HG03457 (cell line): Measurements from ENCODE around the gene CDKAL1.

Experiments
- ATAC-seq: cut with Tn5 transposase; IDR thresholded peaks from one replicate; pipeline ENCODE4 v1.9.1; 2021; ENCODE audit warnings: moderate number of reproducible peaks; ENCODE audit not compliant: unreplicated experiment

Gene CDKAL1

GRCh38 chr6:20868397-20869096 is 334.3 kb downstream of the CDKAL1 start:
- no peak for ATAC-seq

- ATAC-seq, result no peak
Observed at GRCh38 chr6:20870021-20870420, 335.8 kb downstream of the CDKAL1 start.

GRCh38 chr6:20870493-20870892 is 336.2 kb downstream of the CDKAL1 start:
- ATAC-seq, result no peak

GRCh38 chr6:20873425-20874190 is 339.4 kb downstream of the CDKAL1 start:
- ATAC-seq, result no peak

GRCh38 chr6:20875369-20875963 is 341.2 kb downstream of the CDKAL1 start:
- no peak for ATAC-seq

- no peak for ATAC-seq
Observed at GRCh38 chr6:20876036-20876435, 341.8 kb downstream of the CDKAL1 start.

- ATAC-seq, result no peak
Observed at GRCh38 chr6:20876561-20876960, 342.3 kb downstream of the CDKAL1 start.

- ATAC-seq, result peak; percentile 97
Observed at GRCh38 chr6:20877008-20877937, 343.0 kb downstream of the CDKAL1 start.

- ATAC-seq, result no peak
Observed at GRCh38 chr6:20879121-20879520, 344.9 kb downstream of the CDKAL1 start.

GRCh38 chr6:20879526-20879925 is 345.3 kb downstream of the CDKAL1 start:
- ATAC-seq, result no peak

GRCh38 chr6:20881365-20881764 is 347.1 kb downstream of the CDKAL1 start:
- no peak for ATAC-seq

GRCh38 chr6:20882014-20882413 is 347.8 kb downstream of the CDKAL1 start:
- no peak for ATAC-seq

- no peak for ATAC-seq
Observed at GRCh38 chr6:20885076-20885475, 350.8 kb downstream of the CDKAL1 start.

GRCh38 chr6:20891161-20891560 is 356.9 kb downstream of the CDKAL1 start:
- ATAC-seq, result no peak

- ATAC-seq, result no peak
Observed at GRCh38 chr6:20892365-20892764, 358.1 kb downstream of the CDKAL1 start.

- no peak for ATAC-seq
Observed at GRCh38 chr6:20893412-20893811, 359.2 kb downstream of the CDKAL1 start.

GRCh38 chr6:20900389-20901160 is 366.3 kb downstream of the CDKAL1 start:
- peak; percentile 90 for ATAC-seq

- no peak for ATAC-seq
Observed at GRCh38 chr6:20905377-20905776, 371.1 kb downstream of the CDKAL1 start.

GRCh38 chr6:20906945-20907344 is 372.7 kb downstream of the CDKAL1 start:
- ATAC-seq, result no peak

GRCh38 chr6:20907486-20908071 is 373.3 kb downstream of the CDKAL1 start:
- no peak for ATAC-seq
